Thymus (tissue), 11 donors: Measurements from ENCODE around the gene SNRPB2. TPM values are rescaled to one million over a fixed set of nuclear protein-coding genes. Genes with fewer than 3 reads are reported as not detected.

Source experiments
- DNase-seq, 9 donors: peaks; one replicate each; pipeline ENCODE4 v3.0.0-alpha.2; 2013; ENCODE audit warnings: low spot score in 9 of 9, low read depth in 6 of 9, missing footprints in 1 of 9
- H3K27ac ChIP-seq, 2 donors: one replicate each; pipeline ENCODE4 v1.5.1; 2013; ENCODE audit warnings: control low read depth in 1 of 2, low read depth in 1 of 2, low read length in 1 of 2, mild to moderate bottlenecking in 1 of 2, moderate library complexity in 1 of 2
- H3K27me3 ChIP-seq, 2 donors: one replicate each; pipeline ENCODE4 v1.5.1; 2013; ENCODE audit warnings: low read length in 1 of 2; ENCODE audit not compliant: control insufficient read depth in 2 of 2, insufficient read depth in 1 of 2
- H3K36me3 ChIP-seq, 2 donors: one replicate each; pipeline ENCODE4 v1.5.1; 2013; ENCODE audit warnings: low read length in 1 of 2, mild to moderate bottlenecking in 1 of 2, moderate library complexity in 1 of 2; ENCODE audit not compliant: control insufficient read depth in 2 of 2, insufficient read depth in 2 of 2
- H3K4me1 ChIP-seq, 2 donors: one replicate each; pipeline ENCODE4 v1.5.1; 2013; ENCODE audit warnings: low read length in 2 of 2; ENCODE audit not compliant: control insufficient read depth in 2 of 2, insufficient read depth in 2 of 2
- H3K4me3 ChIP-seq, 2 donors: one replicate each; pipeline ENCODE4 v1.5.1; 2013; ENCODE audit warnings: low read length in 2 of 2, control low read depth in 1 of 2, mild to moderate bottlenecking in 1 of 2
- H3K9me3 ChIP-seq, 2 donors: one replicate each; pipeline ENCODE4 v1.5.1; 2013; ENCODE audit warnings: low read length in 1 of 2, mild to moderate bottlenecking in 1 of 2; ENCODE audit not compliant: control insufficient read depth in 2 of 2, insufficient read depth in 1 of 2
- WGBS: extraction: QIAGEN DNeasy Blood & Tissue Kit; methylation state at CpG from one replicate; pipeline ENCODE4 v1.1.7; 2013; 5-methylcytosine and 5-hydroxymethylcytosine counted together
- polyA plus RNA-seq: library from polyadenylated mRNA; stranded (reverse); fragments of 200-250 nt; gene quantifications from one replicate; pipeline ENCODE4 v1.2.3, GENCODE V29; 2013
- total RNA-seq: library from RNA; stranded (reverse); fragments of 120-200 nt; gene quantifications from one replicate; pipeline ENCODE4 v1.2.4, GENCODE V29; 2013
- donor health status: healthy.

SNRPB2 gene
- total and polyA plus RNA-seq, 2 donors, result 77.1 to 103 TPM

GRCh38 chr20:16744178-16744807 lies 14.5 kb downstream of the SNRPB2 start:
- Histone ChIP-seq H3K4me3 (no peak overlapping the region), H3K27me3 (no peaks in the 10 kb centered on the region), H3K9me3 (no peaks in the 10 kb centered on the region), H3K36me3 (peaks cover 0 to 14% of the 10 kb centered on the region in 2 donors), H3K4me1 (no peaks in the 10 kb centered on the region), H3K27ac (no peak overlapping the region)
- WGBS, result 90% methylated on average over 3 of the region's 3 CpGs
- DNase-seq, result no peak

GRCh38 chr20:16745204-16745603 lies 15.4 kb downstream of the SNRPB2 start:
- no peaks in the 10 kb centered on the region for H3K9me3 ChIP-seq
- H3K27me3 ChIP-seq, result peaks cover 0 to 2% of the 10 kb centered on the region in 2 donors
- DNase-seq, result no peak
- H3K4me1 ChIP-seq, result no peaks in the 10 kb centered on the region
- no peak overlapping the region for H3K27ac ChIP-seq
- no peak overlapping the region for H3K4me3 ChIP-seq
- peaks cover 0 to 6% of the 10 kb centered on the region in 2 donors for H3K36me3 ChIP-seq
- WGBS, result 93% methylated on average over 5 of the region's 5 CpGs

GRCh38 chr20:16747291-16747811 lies 17.5 kb downstream of the SNRPB2 start:
- Histone ChIP-seq H3K36me3 (no peaks in the 10 kb centered on the region), H3K4me3 (no peak overlapping the region), H3K27me3 (peaks cover 0 to 2% of the 10 kb centered on the region in 2 donors), H3K27ac (no peak overlapping the region), H3K4me1 (no peaks in the 10 kb centered on the region), H3K9me3 (no peaks in the 10 kb centered on the region)
- 84% methylated on average over 3 of the region's 3 CpGs for WGBS
- DNase-seq, result no peak

GRCh38 chr20:16748308-16748900 lies 18.6 kb downstream of the SNRPB2 start, which contains the start of gene OTOR:
TSS of gene OTOR (plus strand) at chr20:16748358. CDS start at chr20:16748402, 44 bp downstream.
- DNase-seq, result no peak
- Histone ChIP-seq H3K4me1 (no peaks in the 10 kb centered on the region), H3K27ac (no peak within 1 kb of the TSS), H3K9me3 (no peaks in the 10 kb centered on the region), H3K36me3 (no peaks in the 10 kb centered on the region), H3K27me3 (peaks cover 0 to 2% of the 10 kb centered on the region in 2 donors), H3K4me3 (no peak within 1 kb of the TSS)
- WGBS, result 94% methylated on average over 5 of the region's 5 CpGs

- Histone ChIP-seq H3K9me3 (no peaks in the 10 kb centered on the region), H3K27ac (no peak overlapping the region), H3K27me3 (peaks cover 0 to 2% of the 10 kb centered on the region in 2 donors), H3K36me3 (no peaks in the 10 kb centered on the region), H3K4me3 (no peak overlapping the region), H3K4me1 (no peaks in the 10 kb centered on the region)
- no peak for DNase-seq
- 60% methylated on average over 11 of the region's 11 CpGs for WGBS
Measured at GRCh38 chr20:16749573-16749972, 19.7 kb downstream of the SNRPB2 start.

- no peaks in the 10 kb centered on the region for H3K9me3 ChIP-seq
- H3K36me3 ChIP-seq, result no peaks in the 10 kb centered on the region
- WGBS, result 94% methylated on average over 1 of the region's 1 CpG
- no peak overlapping the region for H3K27ac ChIP-seq
- no peak for DNase-seq
- H3K4me1 ChIP-seq, result no peaks in the 10 kb centered on the region
- H3K4me3 ChIP-seq, result no peak overlapping the region
- peaks cover 0 to 2% of the 10 kb centered on the region in 2 donors for H3K27me3 ChIP-seq
Measured at GRCh38 chr20:16752082-16752481, 22.3 kb downstream of the SNRPB2 start.

GRCh38 chr20:16752901-16753300 lies 23.1 kb downstream of the SNRPB2 start:
- Histone ChIP-seq H3K27me3 (peaks cover 0 to 2% of the 10 kb centered on the region in 2 donors), H3K4me3 (no peak overlapping the region), H3K4me1 (no peaks in the 10 kb centered on the region), H3K9me3 (no peaks in the 10 kb centered on the region), H3K27ac (no peak overlapping the region), H3K36me3 (no peaks in the 10 kb centered on the region)
- DNase-seq, result no peak

- no peaks in the 10 kb centered on the region for H3K9me3 ChIP-seq
- H3K36me3 ChIP-seq, result no peaks in the 10 kb centered on the region
- WGBS, result 68% methylated on average over 2 of the region's 2 CpGs
- no peaks in the 10 kb centered on the region for H3K27me3 ChIP-seq
- DNase-seq, result no peak
- H3K27ac ChIP-seq, result no peak overlapping the region
- H3K4me1 ChIP-seq, result no peaks in the 10 kb centered on the region
- no peak overlapping the region for H3K4me3 ChIP-seq
Measured at GRCh38 chr20:16758454-16759180, 28.8 kb downstream of the SNRPB2 start.

GRCh38 chr20:16759181-16759563 lies 29.3 kb downstream of the SNRPB2 start:
- 97% methylated on average over 1 of the region's 1 CpG for WGBS
- no peak for DNase-seq
- H3K27me3 ChIP-seq, result no peaks in the 10 kb centered on the region
- H3K4me3 ChIP-seq, result no peak overlapping the region
- H3K27ac ChIP-seq, result no peak overlapping the region
- H3K9me3 ChIP-seq, result no peaks in the 10 kb centered on the region
- no peaks in the 10 kb centered on the region for H3K36me3 ChIP-seq
- no peaks in the 10 kb centered on the region for H3K4me1 ChIP-seq
